Nephron progenitor cell (in vitro differentiated cells): Measurements from ENCODE around the gene OSBPL5.

Source experiments
- DNase-seq: peaks from one replicate; pipeline ENCODE4 v3.0.0; 2021
- H3K27ac Mint-ChIP-seq: 2 replicates; pipeline ENCODE4 v1.8.0; 2021; ENCODE audit warnings: mild to moderate bottlenecking, moderate library complexity, mixed read lengths
- H3K27me3 Mint-ChIP-seq: 2 replicates; pipeline ENCODE4 v1.8.0; 2021; ENCODE audit warnings: mild to moderate bottlenecking, low read depth, mixed read lengths; ENCODE audit not compliant: poor library complexity
- H3K36me3 Mint-ChIP-seq: 2 replicates; pipeline ENCODE4 v1.8.0; 2021; ENCODE audit warnings: low read depth, mixed read lengths
- H3K4me1 Mint-ChIP-seq: 2 replicates; pipeline ENCODE4 v1.8.0; 2021; ENCODE audit warnings: mixed read lengths
- H3K4me3 Mint-ChIP-seq: 2 replicates; pipeline ENCODE4 v1.8.0; 2021; ENCODE audit warnings: mild to moderate bottlenecking, moderate library complexity, mixed read lengths
- H3K9me3 Mint-ChIP-seq: 2 replicates; pipeline ENCODE4 v1.8.0; 2021; ENCODE audit warnings: mild to moderate bottlenecking, moderate library complexity, mixed read lengths
- TF ChIP-seq, protein P1 (sequence below): fragments of 200-600 bp; sonication (generic); IDR thresholded peaks from 2 replicates; pipeline ENCODE4 v1.5.0; 2021; ENCODE audit warnings: antibody characterized with exemption

OSBPL5 gene

DNA sequence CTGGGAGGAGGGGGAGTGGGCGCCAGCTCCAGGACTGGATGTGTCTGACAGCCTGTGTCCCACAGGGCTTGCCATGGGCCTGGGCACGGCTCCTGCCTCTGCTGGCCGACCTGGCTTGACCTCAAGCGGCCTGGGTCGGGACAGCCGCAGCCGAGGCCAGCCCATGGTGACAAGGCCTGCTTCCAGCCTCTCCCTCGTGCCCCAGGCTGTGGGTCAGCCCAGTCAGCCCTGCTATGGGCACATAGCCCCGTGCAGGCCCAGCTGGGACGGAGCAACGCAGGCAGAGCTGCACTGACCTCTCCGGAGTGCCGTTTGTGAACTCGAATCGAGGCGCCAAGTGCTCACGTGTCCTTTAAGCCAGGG, 17.9 kb downstream of the OSBPL5 start:
- peaks cover 49% of the 10 kb centered on the region for H3K4me1 Mint-ChIP-seq
- no peak overlapping the region for H3K4me3 Mint-ChIP-seq
- DNase-seq: no peak
- no peak overlapping the region for H3K27ac Mint-ChIP-seq
- TF ChIP-seq, protein P1, sequence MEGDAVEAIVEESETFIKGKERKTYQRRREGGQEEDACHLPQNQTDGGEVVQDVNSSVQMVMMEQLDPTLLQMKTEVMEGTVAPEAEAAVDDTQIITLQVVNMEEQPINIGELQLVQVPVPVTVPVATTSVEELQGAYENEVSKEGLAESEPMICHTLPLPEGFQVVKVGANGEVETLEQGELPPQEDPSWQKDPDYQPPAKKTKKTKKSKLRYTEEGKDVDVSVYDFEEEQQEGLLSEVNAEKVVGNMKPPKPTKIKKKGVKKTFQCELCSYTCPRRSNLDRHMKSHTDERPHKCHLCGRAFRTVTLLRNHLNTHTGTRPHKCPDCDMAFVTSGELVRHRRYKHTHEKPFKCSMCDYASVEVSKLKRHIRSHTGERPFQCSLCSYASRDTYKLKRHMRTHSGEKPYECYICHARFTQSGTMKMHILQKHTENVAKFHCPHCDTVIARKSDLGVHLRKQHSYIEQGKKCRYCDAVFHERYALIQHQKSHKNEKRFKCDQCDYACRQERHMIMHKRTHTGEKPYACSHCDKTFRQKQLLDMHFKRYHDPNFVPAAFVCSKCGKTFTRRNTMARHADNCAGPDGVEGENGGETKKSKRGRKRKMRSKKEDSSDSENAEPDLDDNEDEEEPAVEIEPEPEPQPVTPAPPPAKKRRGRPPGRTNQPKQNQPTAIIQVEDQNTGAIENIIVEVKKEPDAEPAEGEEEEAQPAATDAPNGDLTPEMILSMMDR: no peak
- H3K36me3 Mint-ChIP-seq: peaks cover 4% of the 10 kb centered on the region
- no peaks in the 10 kb centered on the region for H3K27me3 Mint-ChIP-seq
- H3K9me3 Mint-ChIP-seq: no peaks in the 10 kb centered on the region

DNA sequence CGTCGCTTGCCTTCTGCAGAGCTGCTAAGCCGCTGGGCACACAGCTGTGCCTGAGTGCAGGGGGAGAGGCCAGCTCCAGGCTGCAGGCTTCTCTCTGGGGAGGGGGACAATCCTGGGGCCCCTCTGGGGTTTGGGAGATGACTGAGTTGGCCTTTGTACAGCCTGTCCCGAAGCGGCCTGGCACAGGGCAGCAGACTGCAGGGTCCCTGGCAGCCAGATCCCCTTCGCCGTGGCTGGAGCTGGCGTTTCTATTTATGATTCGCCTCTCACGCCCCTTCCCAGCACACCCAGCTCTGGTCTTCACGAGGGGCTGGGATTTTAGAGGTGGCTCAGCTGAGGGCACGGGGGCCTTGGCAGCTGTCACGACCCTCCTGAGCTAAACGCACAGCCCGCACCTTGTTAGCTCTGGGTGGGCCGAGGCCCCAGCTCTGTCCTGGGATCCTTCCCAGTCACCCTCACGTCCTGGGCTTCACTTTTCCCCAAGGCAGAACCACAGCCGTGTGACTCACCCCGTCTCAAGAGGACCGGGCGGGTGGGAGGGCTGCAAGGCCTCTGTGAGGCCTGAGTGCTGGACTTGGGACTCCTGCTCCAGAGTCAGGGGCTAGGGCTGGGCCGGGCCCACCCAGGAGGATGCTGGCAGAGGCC, 18.4 kb downstream of the OSBPL5 start:
- Mint-ChIP-seq H3K36me3 (peaks cover under 1% of the 10 kb centered on the region), H3K4me3 (no peak overlapping the region), H3K27ac (no peak overlapping the region), H3K9me3 (no peaks in the 10 kb centered on the region), H3K4me1 (peaks cover 48% of the 10 kb centered on the region), H3K27me3 (no peaks in the 10 kb centered on the region)
- no peak for DNase-seq
- TF ChIP-seq, protein P1: no peak

DNA sequence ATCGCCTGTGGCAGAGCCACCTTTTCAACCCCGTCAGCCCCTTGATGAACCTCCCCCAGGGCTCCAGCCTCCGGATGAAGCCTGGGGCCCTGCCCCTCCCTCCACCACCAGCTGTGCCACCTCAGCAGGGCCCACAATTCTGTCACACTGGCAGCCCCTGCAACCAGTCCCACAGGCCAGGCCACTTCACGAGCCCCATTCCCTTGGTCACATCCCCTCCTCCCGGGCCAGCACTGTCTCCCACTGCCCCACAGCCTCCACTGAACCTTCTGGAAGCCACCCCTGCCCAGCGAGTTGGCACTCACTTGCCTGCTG, 19.9 kb downstream of the OSBPL5 start:
- no peaks in the 10 kb centered on the region for H3K27me3 Mint-ChIP-seq
- peaks cover 50% of the 10 kb centered on the region for H3K4me1 Mint-ChIP-seq
- TF ChIP-seq, protein P1: no peak
- H3K36me3 Mint-ChIP-seq: no peaks in the 10 kb centered on the region
- no peak overlapping the region for H3K27ac Mint-ChIP-seq
- H3K4me3 Mint-ChIP-seq: no peak overlapping the region
- no peaks in the 10 kb centered on the region for H3K9me3 Mint-ChIP-seq
- DNase-seq: no peak

DNA sequence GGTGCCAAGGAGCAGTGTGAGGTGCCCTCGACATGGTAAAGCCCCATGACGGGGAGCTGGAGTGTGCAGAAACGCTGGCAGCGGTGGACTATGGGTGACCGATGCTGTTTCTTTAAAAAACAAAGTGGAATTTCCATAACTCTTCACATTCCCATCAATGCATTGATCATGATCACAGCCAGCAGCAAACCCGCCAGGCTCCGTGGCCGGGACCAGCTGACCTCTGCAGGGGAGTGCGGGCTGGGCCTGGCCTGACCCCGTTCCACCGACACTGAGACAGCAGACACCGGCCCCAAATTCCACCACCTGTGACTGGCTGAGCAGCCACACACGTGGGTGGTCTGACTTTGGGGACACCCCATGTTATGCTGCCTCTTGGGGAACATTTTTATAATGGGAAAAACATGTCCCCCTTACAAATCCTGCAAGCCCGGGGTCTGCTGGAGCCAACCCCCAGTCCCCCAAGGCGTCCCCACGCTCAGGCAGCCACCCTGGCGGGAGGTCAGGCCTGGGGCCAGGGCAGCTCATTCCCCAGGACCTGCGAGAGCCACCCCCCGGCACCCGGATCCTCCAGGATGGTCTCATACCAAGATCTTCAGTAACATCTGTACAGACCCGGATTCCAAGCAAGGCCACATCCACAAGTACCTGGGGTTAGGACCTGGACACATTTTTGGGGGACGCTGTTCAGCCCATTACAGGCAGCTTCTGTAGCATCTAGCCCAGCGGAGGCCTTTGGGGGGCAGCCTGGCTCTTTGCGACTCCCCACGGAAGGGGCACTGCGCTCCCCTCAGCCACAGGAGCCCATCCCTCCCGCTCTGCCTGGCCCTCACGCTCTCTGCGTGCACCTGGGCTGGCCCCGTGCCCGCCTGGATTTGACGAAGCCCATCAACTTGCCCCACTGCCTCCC, 20.6 kb downstream of the OSBPL5 start:
- Mint-ChIP-seq H3K4me3 (no peak overlapping the region), H3K36me3 (no peaks in the 10 kb centered on the region), H3K9me3 (no peaks in the 10 kb centered on the region), H3K27me3 (no peaks in the 10 kb centered on the region), H3K27ac (no peak overlapping the region), H3K4me1 (peaks cover 47% of the 10 kb centered on the region)
- TF ChIP-seq, protein P1: no peak
- DNase-seq: no peak

DNA sequence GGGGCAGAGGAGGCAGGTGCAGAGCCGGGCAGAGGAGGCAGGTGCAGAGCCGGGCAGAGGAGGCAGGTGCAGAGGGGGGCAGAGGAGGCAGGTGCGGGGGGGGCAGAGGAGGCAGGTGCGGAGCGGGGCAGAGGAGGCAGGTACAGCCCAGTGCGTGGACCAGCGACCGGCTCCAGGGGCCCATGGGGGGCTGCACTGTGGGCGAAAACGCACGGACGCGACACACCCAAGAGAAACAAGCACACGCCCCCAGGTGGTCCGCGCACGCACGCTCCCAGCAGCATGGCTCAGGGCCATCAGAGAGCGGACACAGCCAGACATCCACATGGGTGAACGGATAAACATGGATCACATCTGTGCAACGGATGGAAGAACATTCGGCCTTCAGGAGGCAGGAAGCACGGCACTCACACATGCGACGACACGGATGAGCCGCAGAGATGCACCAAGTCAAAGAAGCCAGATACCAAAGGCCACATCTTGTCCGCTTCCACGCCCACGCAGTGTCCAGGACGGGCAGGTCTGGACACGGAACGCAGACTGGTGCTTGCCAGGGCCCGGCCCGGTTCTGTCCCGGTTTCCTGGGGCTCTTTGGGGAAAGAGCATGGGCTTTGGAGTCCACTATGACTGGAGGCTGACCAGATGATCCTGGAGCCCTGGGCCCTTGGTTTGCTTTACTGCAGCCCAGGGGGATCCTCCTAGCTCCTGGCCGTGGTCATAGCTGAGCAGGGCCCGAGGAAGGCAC, 21.8 kb downstream of the OSBPL5 start:
- Mint-ChIP-seq H3K4me3 (no peak overlapping the region), H3K27ac (no peak overlapping the region), H3K27me3 (peaks cover 4% of the 10 kb centered on the region), H3K36me3 (no peaks in the 10 kb centered on the region), H3K4me1 (peaks cover 42% of the 10 kb centered on the region), H3K9me3 (no peaks in the 10 kb centered on the region)
- no peak for DNase-seq
- TF ChIP-seq, protein P1: no peak
